Dedifferentiated amniotic fluid mesenchymal stem cell (primary cell): ENCODE measurements around the gene ZNF407.

ENCODE experiments used
- DNase-seq: peaks from one replicate; pipeline ENCODE4 v3.0.0-alpha.2; 2016; ENCODE audit errors: extremely low spot score

Gene ZNF407

GRCh38 chr18:74669136-74669798 lies 71.6 kb downstream of the ZNF407 start:
- DNase-seq: no peak

- no peak for DNase-seq
Measured at GRCh38 chr18:74672371-74672770, 74.7 kb downstream of the ZNF407 start.

- DNase-seq: no peak
Measured at GRCh38 chr18:74674487-74674886, 76.8 kb downstream of the ZNF407 start.

- DNase-seq: no peak
Measured at GRCh38 chr18:74679006-74679678, 81.5 kb downstream of the ZNF407 start.

- no peak for DNase-seq
Measured at GRCh38 chr18:74679679-74680076, 82.0 kb downstream of the ZNF407 start.

GRCh38 chr18:74682141-74682990 lies 84.7 kb downstream of the ZNF407 start:
- DNase-seq: no peak

GRCh38 chr18:74682991-74683297 lies 85.3 kb downstream of the ZNF407 start:
- DNase-seq: no peak

- no peak for DNase-seq
Measured at GRCh38 chr18:74683573-74683972, 85.9 kb downstream of the ZNF407 start.

- peak; percentile 38 for DNase-seq
Measured at GRCh38 chr18:74689251-74689650, 91.6 kb downstream of the ZNF407 start.

- no peak for DNase-seq
Measured at GRCh38 chr18:74692367-74693013, 94.8 kb downstream of the ZNF407 start.

- DNase-seq: no peak
Measured at GRCh38 chr18:74694436-74694835, 96.8 kb downstream of the ZNF407 start.

GRCh38 chr18:74695170-74695569 lies 97.5 kb downstream of the ZNF407 start:
- no peak for DNase-seq

- no peak for DNase-seq
Measured at GRCh38 chr18:74698881-74699280, 101.2 kb downstream of the ZNF407 start.

- DNase-seq: no peak
Measured at GRCh38 chr18:74699455-74699854, 101.8 kb downstream of the ZNF407 start.

GRCh38 chr18:74702950-74703349 lies 105.3 kb downstream of the ZNF407 start:
- DNase-seq: no peak

- no peak for DNase-seq
Measured at GRCh38 chr18:74708169-74708568, 110.5 kb downstream of the ZNF407 start.

GRCh38 chr18:74709452-74709851 lies 111.8 kb downstream of the ZNF407 start:
- no peak for DNase-seq

GRCh38 chr18:74714120-74714519 lies 116.5 kb downstream of the ZNF407 start:
- DNase-seq: no peak

- no peak for DNase-seq
Measured at GRCh38 chr18:74714791-74715190, 117.1 kb downstream of the ZNF407 start.

- DNase-seq: no peak
Measured at GRCh38 chr18:74715306-74715705, 117.6 kb downstream of the ZNF407 start.

GRCh38 chr18:74715865-74716712 lies 118.4 kb downstream of the ZNF407 start:
- no peak for DNase-seq
